ENCODE measurements around the gene SLC15A5.

The SLC15A5 gene

GRCh38 chr12:16277585-16277984 lies at the start of gene SLC15A5:
Gene SLC15A5, minus strand, starts transcription at chr12:16277685. Its CDS starts 0 bp downstream, at chr12:16277685.
- H3K9me3 ChIP-seq (ENCODE audit: low read depth, low read length), result no peaks in the 10 kb centered on the region
- no peak within 1 kb of the TSS for H3K27ac ChIP-seq
- H3K4me3 ChIP-seq, result no peak within 1 kb of the TSS
- no peak for DNase-seq (ENCODE audit: low read depth, low spot score)
- no peak for TF ChIP-seq FOXP2 (optimal IDR thresholded peaks at IDR 0.05; ENCODE audit: control extremely low read depth, extremely low read length, insufficient read depth)
- TF ChIP-seq POLR2AphosphoS5 (IDR thresholded peaks at IDR 0.05; ENCODE audit: borderline replicate concordance, low read depth, low read length), result no peak
- no peak for TF ChIP-seq EZH2 (IDR thresholded peaks at IDR 0.05)
- H3K36me3 ChIP-seq (ENCODE audit: insufficient read depth, low read length), result no peaks in the 10 kb centered on the region
- H3K9ac ChIP-seq (ENCODE audit: insufficient read length), result no peak within 1 kb of the TSS

DNA sequence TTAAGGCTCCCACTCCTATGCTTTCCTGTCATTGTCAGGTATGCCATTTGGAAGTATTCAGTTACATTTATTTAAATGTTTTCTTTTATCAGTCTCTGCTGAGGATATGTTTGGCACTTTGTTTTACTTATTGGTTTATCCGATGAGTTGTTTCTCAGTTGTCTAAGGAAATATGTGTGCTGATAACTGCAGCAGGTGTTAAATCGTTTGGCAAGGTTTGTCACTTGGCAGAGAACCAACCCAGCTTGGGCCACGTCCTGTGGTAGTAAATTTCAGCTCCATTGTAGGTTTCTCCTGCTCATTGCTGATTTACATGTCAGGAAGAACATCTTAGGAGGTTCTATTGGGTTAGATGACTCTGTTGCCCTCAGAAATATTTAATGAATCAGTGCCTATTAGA lies 47.9 kb upstream of the SLC15A5 start:
- no peak overlapping the region for H3K27ac ChIP-seq
- no peaks in the 10 kb centered on the region for H3K9me3 ChIP-seq (ENCODE audit: low read depth, low read length)
- no peak overlapping the region for H3K4me3 ChIP-seq
- H3K9ac ChIP-seq (ENCODE audit: insufficient read length), result no peak overlapping the region
- DNase-seq (ENCODE audit: low read depth, low spot score), result no peak
- H3K36me3 ChIP-seq (ENCODE audit: insufficient read depth, low read length), result no peaks in the 10 kb centered on the region
- no peak for TF ChIP-seq EZH2 (IDR thresholded peaks at IDR 0.05)
- TF ChIP-seq FOXP2 (optimal IDR thresholded peaks at IDR 0.05; ENCODE audit: control extremely low read depth, extremely low read length, insufficient read depth), result no peak
- no peak for TF ChIP-seq POLR2AphosphoS5 (IDR thresholded peaks at IDR 0.05; ENCODE audit: borderline replicate concordance, low read depth, low read length)

DNA sequence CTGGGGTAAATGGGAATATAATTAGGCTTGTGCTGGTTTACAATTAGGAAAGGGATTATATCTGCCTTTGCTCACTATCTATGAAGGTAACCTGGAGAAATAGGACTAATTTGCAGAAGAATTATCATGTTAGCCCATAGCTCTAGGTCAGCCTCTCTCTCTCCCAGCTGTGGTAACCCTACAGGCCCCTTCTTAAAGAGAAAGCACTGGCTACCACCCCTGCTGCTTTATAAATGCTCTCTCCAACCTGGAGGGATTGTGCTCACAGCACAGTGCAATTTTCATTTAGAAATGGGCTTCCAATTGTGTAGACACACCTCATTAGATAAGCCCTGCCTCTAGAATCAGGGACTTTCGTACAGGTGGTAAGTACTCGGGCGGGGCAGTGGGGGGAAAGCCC lies 47.3 kb upstream of the SLC15A5 start:
- DNase-seq (ENCODE audit: low read depth, low spot score), result no peak
- H3K4me3 ChIP-seq, result no peak overlapping the region
- H3K27ac ChIP-seq, result no peak overlapping the region
- H3K9me3 ChIP-seq (ENCODE audit: low read depth, low read length), result no peaks in the 10 kb centered on the region
- TF ChIP-seq EZH2 (IDR thresholded peaks at IDR 0.05), result no peak
- TF ChIP-seq POLR2AphosphoS5 (IDR thresholded peaks at IDR 0.05; ENCODE audit: borderline replicate concordance, low read depth, low read length), result no peak
- no peak for TF ChIP-seq FOXP2 (optimal IDR thresholded peaks at IDR 0.05; ENCODE audit: control extremely low read depth, extremely low read length, insufficient read depth)
- no peak overlapping the region for H3K9ac ChIP-seq (ENCODE audit: insufficient read length)
- no peaks in the 10 kb centered on the region for H3K36me3 ChIP-seq (ENCODE audit: insufficient read depth, low read length)

- no peak for DNase-seq (ENCODE audit: low read depth, low spot score)
- TF ChIP-seq POLR2AphosphoS5 (IDR thresholded peaks at IDR 0.05; ENCODE audit: borderline replicate concordance, low read depth, low read length) (no peak), FOXP2 (optimal IDR thresholded peaks at IDR 0.05; ENCODE audit: control extremely low read depth, extremely low read length, insufficient read depth) (no peak), EZH2 (IDR thresholded peaks at IDR 0.05) (no peak)
- no peaks in the 10 kb centered on the region for H3K9me3 ChIP-seq (ENCODE audit: low read depth, low read length)
- H3K4me3 ChIP-seq, result no peak overlapping the region
- no peak overlapping the region for H3K27ac ChIP-seq
- H3K36me3 ChIP-seq (ENCODE audit: insufficient read depth, low read length), result no peaks in the 10 kb centered on the region
- H3K9ac ChIP-seq (ENCODE audit: insufficient read length), result no peak overlapping the region
Measured at GRCh38 chr12:16324272-16324671, 46.8 kb upstream of the SLC15A5 start.

DNA sequence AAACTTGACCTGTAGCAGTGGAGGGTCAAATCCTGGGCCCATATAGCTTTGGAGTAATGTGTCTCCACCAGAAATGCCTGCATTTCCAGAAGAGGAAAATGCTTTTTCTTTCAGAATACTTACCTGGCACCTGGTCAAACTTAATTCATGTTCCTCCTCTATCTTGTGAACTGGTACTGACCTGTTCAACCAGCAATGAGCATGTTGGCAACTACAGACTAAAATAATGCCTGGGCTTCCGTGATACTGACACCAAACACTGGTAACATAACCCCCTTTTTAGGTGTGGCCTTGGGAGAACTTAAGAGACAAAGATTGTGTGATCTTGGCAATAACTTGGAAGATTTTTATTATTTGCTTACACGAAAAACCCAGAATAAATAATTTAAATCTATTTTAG lies 46.2 kb upstream of the SLC15A5 start:
- DNase-seq (ENCODE audit: low read depth, low spot score), result no peak
- TF ChIP-seq POLR2AphosphoS5 (IDR thresholded peaks at IDR 0.05; ENCODE audit: borderline replicate concordance, low read depth, low read length) (no peak), FOXP2 (optimal IDR thresholded peaks at IDR 0.05; ENCODE audit: control extremely low read depth, extremely low read length, insufficient read depth) (no peak), EZH2 (IDR thresholded peaks at IDR 0.05) (no peak)
- H3K4me3 ChIP-seq, result no peak overlapping the region
- H3K27ac ChIP-seq, result no peak overlapping the region
- H3K9me3 ChIP-seq (ENCODE audit: low read depth, low read length), result no peaks in the 10 kb centered on the region
- H3K9ac ChIP-seq (ENCODE audit: insufficient read length), result no peak overlapping the region
- H3K36me3 ChIP-seq (ENCODE audit: insufficient read depth, low read length), result no peaks in the 10 kb centered on the region

DNA sequence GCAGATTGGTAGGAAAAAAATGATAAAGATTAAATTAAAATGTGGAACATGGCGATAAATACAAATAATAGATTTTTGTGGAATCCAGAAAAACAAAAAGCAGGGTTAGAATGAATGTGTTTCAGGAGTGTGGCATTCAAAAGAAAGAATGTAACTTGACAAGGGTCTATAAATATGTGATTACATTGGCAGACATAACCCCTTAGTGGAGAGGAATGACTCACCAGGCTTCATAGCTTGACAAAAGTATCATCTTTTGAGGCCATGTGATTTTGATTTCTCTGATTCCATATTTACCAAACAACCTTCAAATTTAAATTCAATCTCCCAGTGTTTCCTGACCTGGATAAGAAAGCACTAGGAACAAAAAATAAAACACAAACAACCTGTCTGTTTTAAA lies 45.5 kb upstream of the SLC15A5 start:
- Histone ChIP-seq H3K9me3 (ENCODE audit: low read depth, low read length) (no peaks in the 10 kb centered on the region), H3K4me3 (no peak overlapping the region), H3K36me3 (ENCODE audit: insufficient read depth, low read length) (no peaks in the 10 kb centered on the region), H3K27ac (no peak overlapping the region), H3K9ac (ENCODE audit: insufficient read length) (no peak overlapping the region)
- no peak for DNase-seq (ENCODE audit: low read depth, low spot score)
- TF ChIP-seq POLR2AphosphoS5 (IDR thresholded peaks at IDR 0.05; ENCODE audit: borderline replicate concordance, low read depth, low read length) (no peak), FOXP2 (optimal IDR thresholded peaks at IDR 0.05; ENCODE audit: control extremely low read depth, extremely low read length, insufficient read depth) (no peak), EZH2 (IDR thresholded peaks at IDR 0.05) (no peak)

DNA sequence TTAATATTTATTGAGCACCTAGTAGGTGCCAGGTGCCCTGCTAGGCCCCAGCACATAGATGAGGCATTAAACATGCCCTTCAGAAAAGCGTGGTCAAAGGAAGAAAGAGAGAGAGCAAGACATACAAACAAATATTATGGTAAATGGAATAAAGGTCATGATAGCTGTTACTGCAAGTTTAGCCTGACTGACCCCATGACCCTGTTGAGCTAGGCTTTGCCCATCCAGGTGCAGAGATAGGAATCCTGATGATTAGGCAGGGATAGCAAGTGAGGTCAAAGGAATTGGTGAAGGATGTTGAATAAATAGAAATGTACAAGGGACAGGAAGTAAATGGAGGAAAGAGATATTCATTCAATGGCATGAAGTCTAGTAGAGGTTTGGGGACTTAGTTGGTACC lies 33.4 kb upstream of the SLC15A5 start:
- Histone ChIP-seq H3K9me3 (ENCODE audit: low read depth, low read length) (0 out of 2 replicates have a peak, but pooled peaks cover 5% of the 10 kb centered on the region), H3K27ac (no peak overlapping the region), H3K9ac (ENCODE audit: insufficient read length) (no peak overlapping the region), H3K36me3 (ENCODE audit: insufficient read depth, low read length) (no peaks in the 10 kb centered on the region), H3K4me3 (no peak overlapping the region)
- TF ChIP-seq FOXP2 (optimal IDR thresholded peaks at IDR 0.05; ENCODE audit: control extremely low read depth, extremely low read length, insufficient read depth), result no peak
- no peak for TF ChIP-seq POLR2AphosphoS5 (IDR thresholded peaks at IDR 0.05; ENCODE audit: borderline replicate concordance, low read depth, low read length)
- no peak for TF ChIP-seq EZH2 (IDR thresholded peaks at IDR 0.05)
- DNase-seq (ENCODE audit: low read depth, low spot score), result no peak

- peak; percentile 73 for DNase-seq (ENCODE audit: low read depth, low spot score)
- peak overlapping the region; percentile 50 for H3K4me3 ChIP-seq
- peak overlapping the region; percentile 40 for H3K9ac ChIP-seq (ENCODE audit: insufficient read length)
- TF ChIP-seq FOXP2 (optimal IDR thresholded peaks at IDR 0.05; ENCODE audit: control extremely low read depth, extremely low read length, insufficient read depth) (no peak), POLR2AphosphoS5 (IDR thresholded peaks at IDR 0.05; ENCODE audit: borderline replicate concordance, low read depth, low read length) (no peak), EZH2 (IDR thresholded peaks at IDR 0.05) (no peak)
- H3K27ac ChIP-seq, result peak overlapping the region; percentile 92
- 0 out of 2 replicates have a peak, but pooled peaks cover 5% of the 10 kb centered on the region for H3K9me3 ChIP-seq (ENCODE audit: low read depth, low read length)
- no peaks in the 10 kb centered on the region for H3K36me3 ChIP-seq (ENCODE audit: insufficient read depth, low read length)
Measured at GRCh38 chr12:16307856-16308475, 30.5 kb upstream of the SLC15A5 start.

GRCh38 chr12:16303939-16304338 lies 26.5 kb upstream of the SLC15A5 start:
- H3K36me3 ChIP-seq (ENCODE audit: insufficient read depth, low read length), result no peaks in the 10 kb centered on the region
- DNase-seq (ENCODE audit: low read depth, low spot score), result no peak
- no peak overlapping the region for H3K27ac ChIP-seq
- H3K9ac ChIP-seq (ENCODE audit: insufficient read length), result no peak overlapping the region
- no peak for TF ChIP-seq FOXP2 (optimal IDR thresholded peaks at IDR 0.05; ENCODE audit: control extremely low read depth, extremely low read length, insufficient read depth)
- TF ChIP-seq POLR2AphosphoS5 (IDR thresholded peaks at IDR 0.05; ENCODE audit: borderline replicate concordance, low read depth, low read length), result no peak
- no peak for TF ChIP-seq EZH2 (IDR thresholded peaks at IDR 0.05)
- no peak overlapping the region for H3K4me3 ChIP-seq
- H3K9me3 ChIP-seq (ENCODE audit: low read depth, low read length), result no peaks in the 10 kb centered on the region
